HG02642 (cell line): Measurements from ENCODE around the gene SENP2.
"Not testable (repeated sequence)": the region's sequence is repeated elsewhere in the genome, so short reads cannot be mapped to it uniquely, and the experiment has no call there.

ENCODE experiments used
- ATAC-seq: cut with Tn5 transposase; IDR thresholded peaks from one replicate; pipeline ENCODE4 v1.9.1; 2021; ENCODE audit warnings: mild to moderate bottlenecking; ENCODE audit not compliant: unreplicated experiment, poor library complexity

Gene SENP2

DNA sequence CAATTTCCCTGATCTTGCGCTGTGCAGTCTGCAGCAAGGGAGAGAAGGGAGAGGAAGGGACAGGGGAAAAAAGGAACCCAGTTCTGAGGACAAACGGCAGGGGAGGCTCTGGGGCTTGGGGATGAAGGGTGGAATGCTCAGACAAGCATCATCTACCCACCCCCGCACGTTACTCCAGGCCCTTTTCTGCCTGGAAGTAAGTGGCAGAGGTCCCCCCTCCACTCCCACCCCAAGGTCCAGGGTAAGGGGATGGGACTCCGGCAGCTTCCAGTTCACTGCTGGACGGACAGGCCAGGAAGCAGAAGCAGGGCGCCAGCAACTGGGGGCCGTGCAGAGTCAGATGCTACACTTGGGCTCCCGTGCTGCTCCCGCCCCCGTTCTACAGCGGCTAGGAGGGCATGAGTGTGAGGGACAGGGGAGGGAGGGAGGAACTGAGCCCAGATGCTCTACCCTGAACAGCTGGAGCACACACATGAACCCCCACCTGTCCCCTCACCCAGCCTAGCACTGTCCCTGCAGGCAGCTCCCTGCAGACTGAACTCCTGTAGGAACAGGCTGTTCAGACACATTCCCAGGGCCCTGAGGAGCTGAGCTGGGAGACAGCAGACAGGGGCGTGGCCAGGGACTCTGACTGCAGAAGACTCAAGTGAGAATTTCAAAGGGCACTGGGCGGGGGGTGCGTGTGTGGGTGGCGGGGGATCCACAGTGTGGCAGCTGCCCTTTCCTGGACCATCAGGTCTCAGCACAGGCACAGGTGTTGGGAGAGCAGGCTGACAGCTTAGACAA lies 59.7 kb downstream of the SENP2 start:
- ATAC-seq, result no peak

DNA sequence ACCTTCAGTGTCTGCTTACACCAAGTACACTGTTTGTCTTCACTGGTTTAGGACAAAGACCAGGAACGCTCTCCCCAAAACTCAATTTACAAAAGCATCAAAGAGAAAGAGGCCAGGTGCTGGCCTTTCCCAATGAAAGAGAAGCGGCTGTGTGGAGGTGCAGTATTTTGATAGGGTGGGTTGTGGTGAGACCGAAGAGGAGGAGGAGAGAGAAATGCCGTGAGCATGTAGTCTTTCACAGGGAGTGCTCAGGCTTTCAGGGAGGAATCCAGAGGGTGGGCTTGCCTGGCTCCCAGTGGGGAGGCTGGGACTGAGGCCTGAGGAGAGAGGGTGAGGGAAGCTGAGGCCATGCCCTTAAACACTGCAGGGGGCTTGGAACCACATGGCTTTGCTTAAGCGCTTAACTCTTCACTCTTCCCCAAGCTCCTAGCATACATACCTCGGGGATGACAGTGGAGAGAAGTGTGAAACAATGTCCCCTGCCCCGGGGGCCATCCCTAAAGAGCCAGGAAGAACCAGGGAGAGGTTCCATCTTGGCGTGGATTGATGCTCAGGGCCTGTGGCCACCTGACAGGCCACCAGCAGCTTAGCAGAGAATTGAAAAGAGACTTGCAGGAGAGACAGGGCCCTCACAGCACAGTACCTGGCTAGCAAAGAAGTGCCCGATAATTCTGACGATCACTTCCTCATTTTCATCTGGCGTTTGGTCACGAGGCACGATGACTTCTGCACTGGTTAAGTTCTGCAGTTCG lies 60.5 kb downstream of the SENP2 start:
- ATAC-seq, result no peak

DNA sequence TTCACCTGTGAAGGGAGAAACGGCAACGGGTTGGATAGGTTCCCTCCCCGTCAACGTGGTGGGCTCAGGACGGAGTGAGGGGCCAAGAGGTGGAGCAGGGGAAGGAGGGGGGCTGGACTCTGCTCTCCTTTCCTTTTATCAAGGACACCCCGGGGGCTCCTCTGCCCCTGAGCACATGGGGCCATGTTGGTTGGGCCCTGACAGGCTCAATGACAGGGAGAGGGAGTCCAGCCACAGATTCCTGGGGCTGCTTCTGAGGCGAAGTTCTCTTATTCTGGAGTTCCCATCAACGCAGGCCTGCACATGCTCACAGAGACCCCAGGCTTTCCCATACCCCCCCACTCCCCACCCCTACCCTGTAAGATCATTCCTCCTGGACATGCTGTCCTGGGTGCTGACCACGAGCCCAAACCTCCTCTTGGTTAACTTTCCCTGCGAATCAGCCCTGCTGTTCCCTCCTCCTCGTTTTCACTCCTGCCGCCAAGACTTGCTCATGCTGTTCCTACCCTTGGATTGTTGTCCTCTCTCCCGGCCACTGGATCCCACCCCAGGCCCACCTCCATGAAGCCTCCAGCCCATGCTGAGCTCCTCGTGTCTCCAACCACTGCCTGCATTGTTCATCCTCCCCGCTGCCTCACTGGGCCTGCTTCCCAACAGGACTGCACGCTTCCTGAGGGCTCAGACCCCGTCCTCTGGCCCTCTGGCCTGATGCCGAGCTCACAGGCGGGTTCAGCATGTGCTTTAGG lies 61.2 kb downstream of the SENP2 start:
- no peak for ATAC-seq

DNA sequence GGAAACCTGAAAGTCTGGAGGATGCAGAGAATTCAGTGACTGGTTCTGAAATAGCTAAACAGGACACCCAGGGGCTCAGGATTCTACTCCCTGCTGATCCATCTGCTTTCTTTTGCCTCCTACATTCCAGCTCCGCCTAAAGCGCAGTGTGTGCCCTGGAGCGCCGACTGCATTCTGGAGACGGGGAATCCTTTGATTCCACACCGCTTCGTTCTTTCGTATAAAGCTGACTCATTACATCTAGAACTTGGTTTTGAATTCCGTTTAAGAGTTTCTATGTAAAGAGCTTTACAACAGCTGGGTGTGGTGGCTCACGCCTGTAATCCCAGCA lies 61.8 kb downstream of the SENP2 start:
- ATAC-seq, result no peak

DNA sequence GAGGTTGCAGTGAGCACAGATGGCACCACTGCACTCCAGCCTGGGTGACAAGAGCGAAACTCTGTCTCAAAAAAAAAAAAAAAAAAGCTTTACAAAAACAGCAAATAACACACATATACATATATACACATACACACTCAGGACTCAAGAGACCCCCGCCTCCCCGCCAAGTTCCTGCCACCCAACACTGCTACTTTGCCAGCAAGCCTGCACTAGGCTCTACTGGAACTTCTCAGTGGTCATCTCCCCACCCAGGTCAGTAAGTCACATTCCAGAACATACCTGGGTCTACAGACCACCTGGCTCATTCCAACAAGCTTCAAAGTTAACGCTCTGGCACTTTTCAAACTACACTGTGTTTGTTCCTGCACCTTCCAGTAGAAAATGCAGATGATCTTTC lies 62.3 kb downstream of the SENP2 start:
- ATAC-seq, result no peak

DNA sequence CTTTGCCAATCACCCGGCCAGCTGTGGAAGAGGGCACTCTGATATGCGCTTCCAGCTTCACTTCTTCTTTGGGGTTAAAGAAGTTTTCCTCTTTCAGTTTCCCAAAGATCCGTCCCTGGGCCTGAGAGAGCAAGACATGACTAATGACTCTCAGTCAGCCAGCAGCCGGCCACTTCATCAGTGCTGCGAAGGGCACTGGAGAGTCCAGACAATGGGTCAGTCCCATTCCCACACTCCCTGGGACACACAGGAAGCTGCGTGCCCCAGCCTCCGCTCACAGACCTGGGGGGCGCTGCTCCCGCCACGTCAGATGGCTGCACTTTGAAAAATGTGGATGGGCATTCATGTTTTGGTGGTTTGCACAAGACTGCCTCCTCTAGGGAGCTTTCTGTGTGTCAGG lies 63.3 kb downstream of the SENP2 start:
- no peak for ATAC-seq

DNA sequence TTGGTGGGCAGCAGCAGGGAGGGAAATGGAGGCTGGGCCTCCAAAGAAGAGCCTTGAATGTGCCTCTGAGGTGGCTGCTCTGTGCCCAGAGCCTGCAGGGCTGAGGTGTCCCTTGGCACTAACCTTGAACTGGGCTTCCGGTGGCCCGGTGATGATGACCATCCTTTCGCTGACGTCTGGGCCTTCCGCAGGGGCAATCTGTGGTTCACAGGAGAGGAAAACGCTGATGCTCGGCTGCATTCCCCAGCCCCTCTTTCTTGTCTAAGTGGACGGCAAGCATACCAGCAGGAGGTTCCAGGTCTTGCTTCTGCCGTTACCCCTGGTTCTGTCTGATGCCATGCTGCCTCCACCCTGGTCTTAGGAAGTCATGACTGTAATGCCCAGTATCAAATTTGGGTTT lies 65.9 kb downstream of the SENP2 start:
- ATAC-seq, result no peak

DNA sequence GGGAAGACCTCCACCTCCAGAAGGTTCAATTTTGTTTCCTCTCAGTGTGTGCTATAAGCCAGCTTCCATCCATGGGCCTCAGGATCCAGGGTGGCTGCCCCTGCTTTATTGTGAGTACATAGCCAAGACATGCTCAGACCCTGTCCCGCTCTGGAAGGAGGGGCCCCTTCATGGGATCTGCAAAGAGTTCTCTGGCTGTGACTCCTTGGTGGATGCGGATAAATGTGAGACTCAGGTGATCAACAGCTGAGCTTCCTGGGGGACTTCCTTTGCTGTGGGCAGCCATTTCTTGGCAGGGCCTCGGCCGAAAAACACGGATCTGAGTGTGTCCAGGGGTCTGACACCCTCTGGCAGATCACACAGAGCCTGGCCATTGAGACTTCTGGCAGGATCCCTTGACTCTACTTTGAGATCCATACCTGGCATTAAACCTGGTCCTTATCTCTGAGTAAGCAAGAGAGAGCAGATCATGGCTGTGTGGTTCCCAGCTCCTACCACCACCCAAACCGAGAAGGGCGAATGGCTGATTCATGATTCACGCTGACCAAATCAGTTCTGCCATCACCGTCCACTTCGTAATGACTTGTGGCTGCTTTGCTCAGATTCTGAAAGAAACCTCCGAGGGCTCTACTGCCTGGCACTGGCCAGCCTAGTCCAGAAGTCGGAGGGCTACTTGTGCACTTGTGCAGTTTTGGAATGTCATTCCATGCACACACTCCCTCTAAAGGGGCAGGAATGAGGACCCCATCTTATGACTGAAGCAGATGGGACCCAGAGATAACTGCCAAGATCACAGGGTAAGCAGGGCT lies 68.1 kb downstream of the SENP2 start:
- no peak for ATAC-seq

DNA sequence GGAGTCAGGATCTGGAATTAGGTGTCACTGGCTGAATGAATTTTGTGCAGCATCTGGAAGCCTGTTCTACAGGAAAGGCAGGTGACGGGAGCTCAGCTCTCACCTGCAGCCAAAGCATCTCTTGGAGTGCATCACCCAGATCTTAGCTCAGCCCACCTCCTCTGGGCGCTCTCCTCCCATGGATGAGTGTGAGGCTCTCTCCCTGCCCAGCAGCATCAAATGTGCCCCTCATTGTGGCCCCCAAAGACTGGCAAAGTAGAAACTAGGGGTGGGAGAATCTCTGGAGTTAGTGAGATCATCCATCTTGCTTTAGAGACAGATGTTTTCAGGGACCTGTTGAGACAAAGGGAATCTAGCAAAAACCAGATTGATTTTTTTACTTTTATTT lies 68.7 kb downstream of the SENP2 start:
- no peak for ATAC-seq

DNA sequence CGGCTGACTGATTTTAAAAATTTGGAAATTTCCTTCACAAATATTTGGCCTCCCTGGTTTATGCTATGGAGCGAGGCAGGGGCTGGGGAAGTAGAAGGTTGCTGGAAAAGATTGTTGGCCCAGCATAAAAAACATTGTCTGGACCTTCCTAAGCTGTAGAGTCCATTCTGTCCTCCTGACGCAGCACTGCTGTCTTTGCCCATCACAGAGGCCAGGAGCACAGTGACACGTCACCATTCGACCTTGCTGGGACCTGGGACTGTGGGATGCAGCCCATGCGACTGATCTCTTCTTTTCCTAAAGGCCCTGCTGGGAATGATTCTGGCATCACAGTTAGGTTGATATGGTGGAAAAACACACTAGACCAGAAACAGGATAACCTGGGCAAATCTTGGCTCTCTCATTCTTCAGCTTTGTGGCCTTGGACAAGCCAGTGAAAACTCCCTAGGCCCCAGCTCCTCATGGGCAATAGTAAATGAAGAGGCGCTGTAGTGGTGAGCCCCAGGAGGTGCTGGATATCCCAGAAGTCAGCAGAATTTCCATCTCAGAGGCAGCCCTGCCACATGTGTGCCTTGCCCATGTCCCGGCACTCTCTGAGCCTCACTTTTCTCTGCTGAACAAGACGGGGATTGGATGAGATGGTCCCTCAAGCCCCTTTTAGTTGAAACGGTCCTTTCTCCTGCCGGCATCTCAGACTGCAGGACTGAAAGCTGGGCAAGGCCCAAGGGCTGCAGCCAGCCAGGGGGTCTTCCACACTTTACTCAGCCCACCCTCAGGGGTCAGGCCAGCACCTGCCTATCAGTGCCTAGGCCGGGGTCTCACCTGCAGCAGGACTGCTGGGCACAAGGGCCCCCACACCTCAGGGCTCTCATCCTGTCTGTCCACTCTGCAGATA lies 69.6 kb downstream of the SENP2 start:
- ATAC-seq, result no peak

DNA sequence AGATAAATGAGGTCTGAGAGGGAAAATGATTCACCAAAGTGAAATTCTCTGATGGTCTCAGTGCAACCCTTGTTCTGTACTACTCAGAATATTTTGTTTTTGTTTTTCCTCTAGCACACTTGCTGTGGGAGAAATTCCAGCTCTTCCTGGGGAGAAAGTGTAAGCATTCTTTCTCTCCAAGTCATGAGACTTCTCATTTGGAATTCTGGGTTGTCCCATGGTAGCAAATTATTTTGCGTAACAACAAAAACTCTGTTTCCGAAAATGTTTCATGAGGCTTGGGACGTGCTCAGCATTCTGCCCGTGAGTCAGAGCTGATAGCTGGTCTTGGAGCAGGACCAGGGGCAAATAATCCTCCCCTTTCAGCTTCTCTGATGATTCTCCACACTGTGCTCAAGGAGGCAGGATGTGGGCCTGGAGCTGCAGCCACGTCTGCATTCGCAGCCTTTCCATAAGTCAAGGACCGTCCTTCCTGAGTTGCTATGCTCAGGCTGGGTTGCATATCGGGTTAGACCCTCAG lies 70.3 kb downstream of the SENP2 start:
- ATAC-seq, result no peak

DNA sequence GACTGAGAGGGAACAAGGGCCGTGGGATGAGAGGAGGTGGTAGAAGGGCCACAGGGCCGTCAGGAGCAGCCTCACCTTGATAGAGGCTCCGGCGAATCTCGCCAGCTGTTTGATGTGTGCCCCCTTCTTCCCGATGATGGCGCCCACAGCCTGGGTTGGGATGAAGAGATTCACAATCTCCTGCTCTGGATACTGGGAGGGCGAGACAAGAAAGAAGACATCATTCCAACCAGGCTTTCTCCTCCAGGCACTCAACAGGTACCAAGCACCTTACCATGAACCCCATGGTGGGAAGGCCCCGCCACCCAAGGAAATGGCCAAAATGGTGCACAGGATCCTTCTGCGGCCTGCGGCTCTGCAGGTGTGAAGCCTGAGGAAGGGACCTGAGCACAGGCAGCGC lies 71.1 kb downstream of the SENP2 start:
- no peak for ATAC-seq

DNA sequence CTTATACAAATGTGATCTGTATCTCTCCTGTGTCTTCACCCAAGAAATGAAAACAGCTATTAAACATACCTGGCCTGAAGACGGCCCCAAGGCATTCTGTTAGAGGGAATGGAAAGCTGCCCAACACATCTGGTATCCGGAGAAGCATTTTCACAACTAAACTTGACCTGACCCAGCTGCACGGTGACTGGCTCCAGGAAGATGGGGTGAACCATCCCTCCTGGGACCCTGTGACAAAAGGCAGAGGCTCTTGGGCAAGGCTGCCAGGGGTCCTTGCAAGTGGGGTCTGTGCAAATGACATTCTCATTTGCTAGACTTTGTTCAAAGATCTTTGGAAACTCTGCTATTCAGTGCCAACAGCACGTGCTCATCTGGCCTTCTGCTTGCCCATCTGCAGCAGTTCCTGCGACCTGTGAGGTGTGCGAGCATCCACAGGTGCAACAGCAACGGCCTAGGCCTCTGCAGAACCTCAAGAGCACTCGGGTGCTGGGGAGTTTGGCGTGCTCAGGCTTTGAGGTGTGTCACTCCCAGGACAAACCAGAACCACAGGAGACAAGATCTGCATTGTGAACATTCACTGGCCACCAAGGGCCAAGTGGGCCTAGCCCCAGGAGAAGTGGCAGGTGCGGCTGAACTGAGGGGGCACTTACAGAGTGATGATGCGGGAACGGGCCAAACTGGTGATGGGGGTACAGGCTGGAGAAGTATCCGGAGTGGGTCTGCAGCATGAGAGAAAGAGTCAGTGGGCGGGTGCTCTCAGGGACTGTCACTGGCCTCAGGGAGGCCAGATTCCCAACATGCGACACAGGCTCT lies 71.8 kb downstream of the SENP2 start:
- ATAC-seq, result no peak

DNA sequence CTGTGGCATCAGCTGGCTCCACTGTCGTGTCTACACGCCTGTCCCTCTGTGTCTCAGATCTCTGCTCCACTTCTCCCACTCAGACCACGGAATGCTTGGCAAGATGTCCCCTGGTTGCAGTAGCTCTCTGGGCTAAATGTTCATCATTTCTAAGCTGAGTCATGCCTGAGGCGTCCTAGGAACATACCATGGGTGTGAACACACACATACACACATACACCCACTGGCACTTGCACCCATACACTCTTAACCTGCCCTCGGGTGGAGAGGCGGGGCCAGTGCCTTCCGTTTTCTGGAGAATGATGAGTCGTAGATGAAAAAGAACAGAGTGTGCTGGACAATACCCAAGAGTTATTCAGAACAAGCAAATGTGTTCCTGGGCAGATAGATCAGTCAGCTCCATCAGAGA lies 72.4 kb downstream of the SENP2 start:
- ATAC-seq, result no peak

DNA sequence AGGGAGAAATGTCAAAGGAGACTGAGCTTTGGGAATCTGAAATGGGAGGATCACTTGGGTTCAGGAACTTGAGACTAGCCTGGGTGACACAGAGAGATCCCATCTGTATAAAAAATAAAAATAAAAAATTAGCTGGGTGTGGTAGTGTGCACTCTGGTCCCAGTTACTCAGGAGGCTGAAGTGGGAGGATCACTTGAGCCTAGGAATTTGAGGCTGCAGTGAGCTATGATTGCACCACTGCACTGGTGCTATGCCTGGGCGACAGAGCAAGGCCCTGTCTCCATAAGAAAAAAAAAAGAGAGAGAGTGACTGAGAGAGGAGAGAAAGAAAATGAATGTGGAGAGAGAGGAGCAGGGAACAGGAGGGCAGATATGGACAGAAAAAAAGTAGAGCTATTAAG lies 72.8 kb downstream of the SENP2 start:
- no peak for ATAC-seq

DNA sequence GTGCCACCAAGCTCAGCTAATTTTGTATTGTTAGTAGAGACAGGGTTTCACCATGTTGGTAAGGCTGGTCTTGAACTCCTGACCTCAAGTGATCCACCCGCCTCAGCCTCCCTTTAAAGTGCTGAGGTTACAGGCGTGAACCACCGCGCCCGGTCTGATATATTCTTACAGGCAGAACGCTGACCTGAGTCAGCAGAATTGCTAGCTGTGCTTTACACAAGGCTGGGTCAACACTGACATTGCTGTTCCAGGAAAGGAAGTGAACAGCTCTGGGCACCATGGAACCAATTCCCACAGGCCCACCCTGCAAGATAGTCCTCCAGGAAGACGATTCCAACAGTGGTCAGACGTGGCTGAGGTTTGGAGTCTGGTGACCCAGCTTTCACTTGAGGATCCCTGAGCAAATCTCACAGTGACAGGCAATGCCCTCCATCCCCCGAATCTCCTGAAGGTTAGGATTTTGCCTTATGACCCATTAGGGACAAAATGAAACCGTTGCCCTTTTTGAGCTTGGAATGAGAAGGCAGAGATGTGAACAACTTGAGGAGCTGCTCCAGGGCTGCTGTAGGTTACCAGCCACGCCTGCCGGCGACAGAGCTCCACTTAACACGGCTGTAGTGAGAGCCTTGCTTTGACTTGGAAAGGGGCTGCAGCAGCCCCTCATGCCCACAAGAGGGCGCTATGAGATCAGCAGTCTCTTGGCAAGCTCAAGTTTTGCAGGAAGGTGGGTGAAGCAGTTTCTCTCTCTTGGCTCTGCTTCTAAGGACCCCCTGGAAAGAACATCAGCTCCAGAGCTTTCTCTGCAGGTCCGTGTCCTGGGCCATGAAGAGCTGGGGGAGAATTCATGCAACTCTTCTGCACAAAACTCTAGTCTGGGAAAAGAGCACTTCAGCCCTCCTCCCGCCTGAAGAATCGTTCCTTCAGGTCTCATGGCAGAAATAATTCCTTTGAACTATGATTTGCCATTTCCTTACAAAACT lies 74.1 kb downstream of the SENP2 start:
- ATAC-seq, result peak; percentile 79

DNA sequence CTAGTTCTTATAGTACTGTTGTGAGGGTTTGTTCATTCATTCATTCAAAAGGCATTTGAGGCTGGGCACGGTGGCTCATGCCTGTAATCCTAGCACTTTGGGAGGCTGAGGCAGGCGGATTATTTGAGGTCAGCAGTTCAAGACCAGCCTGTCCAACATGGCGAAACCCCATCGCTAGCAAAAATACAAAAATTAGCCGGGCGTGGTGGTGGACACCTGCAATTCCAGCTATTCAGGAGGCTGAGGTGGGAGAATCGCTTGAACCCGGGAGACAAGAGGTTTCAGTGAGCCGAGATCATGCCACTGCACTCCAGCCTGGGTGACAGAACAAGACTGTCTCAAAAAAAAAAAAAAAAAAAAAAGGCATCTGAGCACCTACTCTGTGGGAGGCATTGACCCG lies 75.2 kb downstream of the SENP2 start:
- ATAC-seq, result not testable (repeated sequence)
